Parathyroid adenoma (tissue), 2 donors: ENCODE measurements around the gene EMP3.

Experiments used
- H2AFZ ChIP-seq: fragments of 300-600 bp; sonication (generic); one replicate; pipeline ENCODE4 v1.7.0; 2017; ENCODE audit warnings: antibody characterized with exemption, mild to moderate bottlenecking
- H3K27ac ChIP-seq: fragments of 300-600 bp; sonication (generic); one replicate; pipeline ENCODE4 v1.7.0; 2017
- H3K27me3 ChIP-seq: fragments of 300-600 bp; sonication (generic); one replicate; pipeline ENCODE4 v1.7.0; 2017; ENCODE audit warnings: low read length; ENCODE audit not compliant: control insufficient read depth, insufficient read depth
- H3K36me3 ChIP-seq: fragments of 300-600 bp; sonication (generic); one replicate; pipeline ENCODE4 v1.7.0; 2017; ENCODE audit warnings: low read length; ENCODE audit not compliant: control insufficient read depth, insufficient read depth
- H3K4me1 ChIP-seq: fragments of 300-600 bp; sonication (generic); one replicate; pipeline ENCODE4 v1.7.0; 2017; ENCODE audit warnings: control low read depth
- H3K4me2 ChIP-seq: fragments of 300-600 bp; sonication (generic); one replicate; pipeline ENCODE4 v1.7.0; 2017; ENCODE audit warnings: low read length
- H3K4me3 ChIP-seq: fragments of 300-600 bp; sonication (generic); one replicate; pipeline ENCODE4 v1.7.0; 2017; ENCODE audit warnings: low read depth, low read length
- H3K79me2 ChIP-seq: fragments of 300-600 bp; sonication (generic); one replicate; pipeline ENCODE4 v1.7.0; 2017; ENCODE audit warnings: control low read depth
- H3K9ac ChIP-seq: fragments of 300-600 bp; sonication (generic); one replicate; pipeline ENCODE4 v1.7.0; 2017; ENCODE audit warnings: mild to moderate bottlenecking
- H3K9me3 ChIP-seq: fragments of 300-600 bp; sonication (generic); one replicate; pipeline ENCODE4 v1.7.0; 2017; ENCODE audit warnings: low read length; ENCODE audit not compliant: control insufficient read depth
- TF ChIP-seq, protein P1 (sequence below): fragments of 300-600 bp; sonication (generic); IDR thresholded peaks from one replicate; pipeline ENCODE4 v1.7.0; 2017; ENCODE audit warnings: antibody characterized with exemption, mild to moderate bottlenecking
- donor health status: primary hyperparathyroidism.

The EMP3 gene

DNA sequence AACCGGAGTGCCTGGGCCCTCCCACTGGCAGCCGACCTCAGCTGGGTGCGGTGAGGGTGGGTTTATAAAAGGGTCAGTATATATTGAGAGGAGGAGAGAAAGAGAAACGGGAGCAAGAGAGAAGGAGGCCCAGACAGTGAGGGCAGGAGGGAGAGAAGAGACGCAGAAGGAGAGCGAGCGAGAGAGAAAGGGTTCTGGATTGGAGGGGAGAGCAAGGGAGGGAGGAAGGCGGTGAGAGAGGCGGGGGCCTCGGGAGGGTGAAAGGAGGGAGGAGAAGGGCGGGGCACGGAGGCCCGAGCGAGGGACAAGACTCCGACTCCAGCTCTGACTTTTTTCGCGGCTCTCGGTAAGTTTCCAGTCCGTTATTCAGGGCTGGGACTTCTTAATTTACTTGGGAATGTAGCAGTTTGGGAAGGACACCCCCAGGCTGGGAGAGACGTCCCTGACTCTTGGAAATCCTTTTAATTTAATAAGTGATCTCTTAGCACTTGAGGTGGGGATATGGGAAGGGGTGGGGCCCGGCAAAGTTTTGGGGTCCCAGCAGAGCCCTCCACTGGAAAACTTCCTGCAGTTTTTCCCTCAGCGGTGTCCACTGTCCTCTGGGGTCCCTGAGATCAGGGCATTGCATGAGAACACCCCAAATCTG is at the start of gene EMP3:
Gene EMP3 (plus strand): TSS at position 288 of the 646 bp plus-strand sequence. CDS start 1,293 bp downstream, outside the sequence.
- no peaks in the 10 kb centered on the region for H3K79me2 ChIP-seq
- no peak within 1 kb of the TSS for H3K9ac ChIP-seq
- peak within 1 kb of the TSS; percentile 80 for H2AFZ ChIP-seq
- H3K27me3 ChIP-seq = no peaks in the 10 kb centered on the region
- H3K4me1 ChIP-seq = peaks cover 14% of the 10 kb centered on the region
- no peaks in the 10 kb centered on the region for H3K9me3 ChIP-seq
- peak within 1 kb of the TSS; percentile 75 for H3K27ac ChIP-seq
- peak within 1 kb of the TSS; percentile 84 for H3K4me2 ChIP-seq
- no peaks in the 10 kb centered on the region for H3K36me3 ChIP-seq
- H3K4me3 ChIP-seq = peak within 1 kb of the TSS; percentile 62
- TF ChIP-seq, protein P1, sequence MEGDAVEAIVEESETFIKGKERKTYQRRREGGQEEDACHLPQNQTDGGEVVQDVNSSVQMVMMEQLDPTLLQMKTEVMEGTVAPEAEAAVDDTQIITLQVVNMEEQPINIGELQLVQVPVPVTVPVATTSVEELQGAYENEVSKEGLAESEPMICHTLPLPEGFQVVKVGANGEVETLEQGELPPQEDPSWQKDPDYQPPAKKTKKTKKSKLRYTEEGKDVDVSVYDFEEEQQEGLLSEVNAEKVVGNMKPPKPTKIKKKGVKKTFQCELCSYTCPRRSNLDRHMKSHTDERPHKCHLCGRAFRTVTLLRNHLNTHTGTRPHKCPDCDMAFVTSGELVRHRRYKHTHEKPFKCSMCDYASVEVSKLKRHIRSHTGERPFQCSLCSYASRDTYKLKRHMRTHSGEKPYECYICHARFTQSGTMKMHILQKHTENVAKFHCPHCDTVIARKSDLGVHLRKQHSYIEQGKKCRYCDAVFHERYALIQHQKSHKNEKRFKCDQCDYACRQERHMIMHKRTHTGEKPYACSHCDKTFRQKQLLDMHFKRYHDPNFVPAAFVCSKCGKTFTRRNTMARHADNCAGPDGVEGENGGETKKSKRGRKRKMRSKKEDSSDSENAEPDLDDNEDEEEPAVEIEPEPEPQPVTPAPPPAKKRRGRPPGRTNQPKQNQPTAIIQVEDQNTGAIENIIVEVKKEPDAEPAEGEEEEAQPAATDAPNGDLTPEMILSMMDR = no peak

DNA sequence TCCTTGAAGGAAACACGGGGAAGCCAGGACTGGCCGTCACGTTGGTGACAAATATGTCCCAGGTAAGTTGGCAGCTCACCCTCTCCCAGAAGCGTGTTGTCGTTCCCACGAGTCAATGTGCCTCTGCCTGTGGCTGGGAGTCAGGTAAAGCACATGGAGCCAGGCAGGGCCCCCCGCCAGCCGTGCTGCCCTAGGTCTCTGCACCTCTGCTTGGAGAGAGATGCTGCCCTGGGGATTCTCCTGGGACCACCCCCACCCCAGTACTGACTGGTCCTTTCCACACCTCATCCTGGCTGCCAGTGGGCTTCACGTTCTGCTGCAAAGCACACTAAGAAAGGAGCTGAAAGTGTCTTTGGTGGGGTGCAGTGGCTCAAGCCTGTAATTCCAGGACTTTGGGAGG is 45.6 kb upstream of the EMP3 start:
- H3K79me2 ChIP-seq = no peaks in the 10 kb centered on the region
- H3K4me1 ChIP-seq = no peaks in the 10 kb centered on the region
- H3K27me3 ChIP-seq = no peaks in the 10 kb centered on the region
- H3K4me2 ChIP-seq = no peak overlapping the region
- H3K36me3 ChIP-seq = no peaks in the 10 kb centered on the region
- no peak overlapping the region for H3K9ac ChIP-seq
- H3K27ac ChIP-seq = no peak overlapping the region
- no peak overlapping the region for H3K4me3 ChIP-seq
- no peaks in the 10 kb centered on the region for H3K9me3 ChIP-seq
- TF ChIP-seq, protein P1 = no peak
- H2AFZ ChIP-seq = no peak overlapping the region

DNA sequence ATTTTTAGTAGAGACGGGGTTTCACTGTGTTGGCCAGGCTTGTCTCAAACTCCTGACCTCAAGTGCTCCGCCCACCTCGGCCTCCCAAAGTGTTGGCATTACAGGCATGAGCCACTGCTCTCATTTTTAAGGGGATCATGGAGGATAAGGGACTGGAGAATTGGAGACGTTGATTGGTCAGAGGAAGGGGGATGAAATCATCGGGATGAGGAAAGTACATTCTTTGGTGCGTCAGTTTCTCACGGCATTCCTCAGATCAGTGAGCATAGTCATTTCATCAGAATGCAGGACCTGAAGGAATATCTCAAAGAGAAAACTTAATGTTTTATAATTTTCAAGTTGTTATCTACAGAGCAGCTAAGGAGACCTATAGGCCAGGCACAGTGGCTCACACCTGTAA is 41.4 kb upstream of the EMP3 start:
- Histone ChIP-seq H3K27ac (no peak overlapping the region), H3K9me3 (no peaks in the 10 kb centered on the region), H3K36me3 (no peaks in the 10 kb centered on the region), H3K4me2 (no peak overlapping the region), H3K4me3 (no peak overlapping the region), H3K4me1 (peaks cover 2% of the 10 kb centered on the region), H3K79me2 (no peaks in the 10 kb centered on the region), H3K9ac (no peak overlapping the region), H2AFZ (no peak overlapping the region), H3K27me3 (no peaks in the 10 kb centered on the region)
- TF ChIP-seq, protein P1 = no peak

DNA sequence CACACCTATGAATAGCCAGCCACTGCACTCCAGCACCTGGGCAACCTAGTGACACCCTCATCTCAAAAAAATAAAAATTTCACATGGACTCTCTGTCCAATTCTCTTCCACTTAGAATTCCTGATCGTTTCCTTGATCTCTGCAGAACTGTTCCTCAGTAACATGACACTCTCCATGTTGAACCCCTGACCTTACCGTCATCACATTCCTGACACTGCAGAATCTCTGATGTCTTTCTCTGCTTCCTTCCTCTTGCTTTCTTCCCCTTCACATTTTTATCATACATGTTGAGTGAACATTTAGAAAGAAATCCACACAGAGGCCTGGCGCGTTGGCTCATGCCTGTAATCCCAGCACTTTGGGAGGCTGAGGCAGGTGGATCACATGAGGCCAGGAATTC is 40.5 kb upstream of the EMP3 start:
- Histone ChIP-seq H3K27ac (no peak overlapping the region), H3K9ac (no peak overlapping the region), H3K4me1 (peaks cover 2% of the 10 kb centered on the region), H3K4me3 (no peak overlapping the region), H3K79me2 (no peaks in the 10 kb centered on the region), H3K9me3 (no peaks in the 10 kb centered on the region), H3K4me2 (no peak overlapping the region), H2AFZ (peak overlapping the region; percentile 35), H3K27me3 (no peaks in the 10 kb centered on the region), H3K36me3 (no peaks in the 10 kb centered on the region)
- TF ChIP-seq, protein P1 = no peak

GRCh38 chr19:48287748-48288147 is 37.6 kb upstream of the EMP3 start:
- H3K4me1 ChIP-seq = peaks cover 5% of the 10 kb centered on the region
- no peaks in the 10 kb centered on the region for H3K79me2 ChIP-seq
- no peaks in the 10 kb centered on the region for H3K36me3 ChIP-seq
- TF ChIP-seq, protein P1 = no peak
- no peak overlapping the region for H2AFZ ChIP-seq
- no peak overlapping the region for H3K4me3 ChIP-seq
- H3K27me3 ChIP-seq = no peaks in the 10 kb centered on the region
- no peak overlapping the region for H3K27ac ChIP-seq
- no peak overlapping the region for H3K9ac ChIP-seq
- no peak overlapping the region for H3K4me2 ChIP-seq
- no peaks in the 10 kb centered on the region for H3K9me3 ChIP-seq
